ENCODE data around the gene TAL1.

GRCh38 chr1:47228644-47229030, 3.4 kb downstream of the TAL1 start:
- TF ChIP-seq CTCF (IDR thresholded peaks at IDR 0.05): no peak
- no peak for TF ChIP-seq ZFX (IDR thresholded peaks at IDR 0.05; ENCODE audit: borderline replicate concordance)
